Lung microvascular endothelial cell (primary cell): Measurements from ENCODE around the gene ZNF414. TPM values are rescaled to one million over a fixed set of nuclear protein-coding genes. Genes with fewer than 3 reads are reported as not detected.
"Not testable (repeated sequence)": the region's sequence is repeated elsewhere in the genome, so short reads cannot be mapped to it uniquely, and the experiment has no call there.

Experiments
- DNase-seq, 2 donors: peaks; one replicate each; pipeline versions ENCODE4 v3.0.0 to v3.0.0-alpha.2; 2010; ENCODE audit warnings: low read depth in 2 of 2
- total RNA-seq: library from RNA; depleted of rRNA; stranded (reverse); fragments of >200 nt; gene quantifications from 2 replicates; pipeline ENCODE4 v1.2.1, GENCODE V29; 2014

ZNF414 gene
- total RNA-seq, 1 donor from 2014 or later = 2.4 TPM

GRCh38 chr19:8518536-8518935, 4.6 kb upstream of the ZNF414 start:
- no peak for DNase-seq

- peak in 1 of 2 donors; percentile 23 for DNase-seq
These were observed 3.8 kb upstream of the ZNF414 start for GRCh38 chr19:8517551-8518442.

- no peak for DNase-seq
These were observed 1.4 kb upstream of the ZNF414 start for GRCh38 chr19:8515317-8515716.

GRCh38 chr19:8514505-8515009, 590 bp upstream of the ZNF414 start:
- DNase-seq = not testable (repeated sequence)

GRCh38 chr19:8513036-8513686, 806 bp downstream of the ZNF414 start:
- DNase-seq = no peak

GRCh38 chr19:8512115-8512967, 1.6 kb downstream of the ZNF414 start:
- peak; percentile 13 to 31 for DNase-seq

GRCh38 chr19:8511573-8512101, 2.3 kb downstream of the ZNF414 start:
- DNase-seq = no peak

- DNase-seq = no peak
These were observed 3.3 kb downstream of the ZNF414 start for GRCh38 chr19:8510589-8511115.

- DNase-seq = no peak
These were observed 7.5 kb downstream of the ZNF414 start for GRCh38 chr19:8506402-8506957.

- peak; percentile 71 to 80 for DNase-seq
These were observed 8.1 kb downstream of the ZNF414 start for GRCh38 chr19:8505680-8506401.

GRCh38 chr19:8504919-8505318, 9.0 kb downstream of the ZNF414 start:
- DNase-seq = no peak

GRCh38 chr19:8504171-8504570, 9.8 kb downstream of the ZNF414 start:
- no peak for DNase-seq

GRCh38 chr19:8503510-8503909, 10.5 kb downstream of the ZNF414 start:
- DNase-seq = no peak

- DNase-seq = no peak
These were observed 12.0 kb downstream of the ZNF414 start for GRCh38 chr19:8501981-8502380.

GRCh38 chr19:8501516-8501915, 12.5 kb downstream of the ZNF414 start:
- DNase-seq = no peak

- DNase-seq = no peak
These were observed 13.8 kb downstream of the ZNF414 start for GRCh38 chr19:8500158-8500557.

GRCh38 chr19:8499048-8499833, 14.7 kb downstream of the ZNF414 start:
- no peak for DNase-seq

- DNase-seq = no peak
These were observed 15.7 kb downstream of the ZNF414 start for GRCh38 chr19:8498295-8498694.

- no peak for DNase-seq
These were observed 19.8 kb downstream of the ZNF414 start for GRCh38 chr19:8494158-8494557.
